Stimulated activated CD4-positive, alpha-beta T cell treated with anti-CD3 and anti-CD28 coated beads, TNF-alpha, amount 100 ng/mL, for 4 hours (primary cell): ENCODE data around the gene CEP19.
A peak's percentile ranks its signal among the peaks of the same experiment; 100 is the strongest.
"Not testable (repeated sequence)": the region's sequence is repeated elsewhere in the genome, so short reads cannot be mapped to it uniquely, and the experiment has no call there.

Source experiments
- DNase-seq, 3 experiments: peaks; one replicate each; pipeline ENCODE4 v3.0.0-alpha.2; 2020; ENCODE audit warnings: low read depth in 3 of 3

CEP19 gene, protein sequence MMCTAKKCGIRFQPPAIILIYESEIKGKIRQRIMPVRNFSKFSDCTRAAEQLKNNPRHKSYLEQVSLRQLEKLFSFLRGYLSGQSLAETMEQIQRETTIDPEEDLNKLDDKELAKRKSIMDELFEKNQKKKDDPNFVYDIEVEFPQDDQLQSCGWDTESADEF

DNA sequence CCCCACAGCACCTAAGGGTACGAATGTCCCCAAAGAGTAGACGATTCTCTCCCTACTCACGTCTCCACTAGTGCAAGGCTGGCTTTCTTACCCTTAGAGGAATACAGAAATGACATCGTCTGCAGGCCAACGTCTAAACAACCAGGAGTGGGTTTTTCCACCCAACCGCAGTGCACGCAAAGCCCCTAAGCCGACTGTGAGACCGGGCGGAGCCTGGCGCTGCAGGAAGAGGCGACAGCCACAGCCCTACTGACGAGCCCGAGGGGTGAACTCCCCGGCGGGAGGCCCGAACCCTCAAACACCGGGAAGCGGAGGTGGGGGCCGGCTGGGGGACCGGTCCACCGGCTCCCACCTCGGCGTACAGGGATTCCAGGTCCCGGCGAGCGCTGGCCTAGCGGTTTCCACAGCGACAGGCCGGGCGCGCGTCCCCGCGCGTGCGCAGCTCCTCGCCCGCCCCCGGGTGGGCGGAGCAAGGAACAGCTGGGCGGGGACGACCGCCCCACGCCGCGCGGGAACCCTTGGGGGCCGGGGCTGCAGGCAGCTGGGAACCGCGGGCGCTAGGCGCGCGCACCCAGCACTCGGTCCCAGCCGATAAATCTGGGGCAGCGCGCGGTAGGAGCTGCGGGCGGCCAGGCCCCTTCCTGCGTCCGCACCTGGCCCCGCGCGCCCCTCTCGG, at the start of gene CEP19, which contains the start of gene PIGX:
Gene CEP19, minus strand, starts transcription at position 413 of the 676 bp plus-strand sequence. CDS start 3,593 bp downstream, outside the sequence.
Gene PIGX, plus strand, starts transcription at position 540 of the 676 bp plus-strand sequence.
- peak; percentile 81 to 85 (median 81) for DNase-seq

DNA sequence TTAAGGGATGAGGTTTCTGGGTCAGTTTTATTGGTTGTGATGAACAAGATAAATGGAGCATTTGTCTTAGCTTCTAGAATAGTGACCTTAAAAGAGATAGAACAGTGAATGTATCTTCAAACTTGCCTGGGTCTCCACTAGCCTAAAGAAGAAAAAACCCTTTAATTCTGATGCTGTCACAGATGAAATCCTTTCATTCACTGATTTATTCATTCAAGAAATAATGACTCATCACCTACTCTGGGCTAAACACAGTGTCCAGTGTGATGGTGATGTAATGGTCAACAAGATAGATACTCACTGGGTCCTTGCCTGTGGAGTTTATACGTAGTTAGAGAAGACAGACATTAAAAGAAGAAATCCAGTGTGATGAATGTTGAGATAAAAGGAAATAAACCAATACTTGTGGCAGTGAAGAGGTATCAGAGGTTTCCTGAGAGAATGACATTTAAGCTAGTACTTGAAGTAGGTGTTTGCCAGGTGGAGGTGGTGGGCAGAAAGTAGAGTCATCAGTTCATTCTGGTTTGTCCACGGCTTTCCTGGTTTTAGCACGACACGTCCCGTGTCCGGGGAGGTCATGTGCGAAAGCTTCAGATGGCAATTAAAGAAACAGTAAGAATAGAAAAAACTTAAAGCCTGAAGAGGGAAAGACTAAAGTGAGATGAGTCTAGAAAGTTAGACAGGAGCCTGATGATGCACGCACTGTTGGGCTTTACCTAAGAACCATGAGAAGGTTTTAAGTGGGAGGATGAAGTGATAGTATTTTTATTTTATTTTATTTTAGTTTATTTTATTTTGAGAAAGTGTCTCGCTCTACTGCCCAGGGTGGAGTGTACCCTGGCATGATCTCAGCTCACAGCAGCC, 46.1 kb upstream of the CEP19 start:
- DNase-seq: no peak

GRCh38 chr3:196756732-196757131, 44.7 kb upstream of the CEP19 start:
- no peak for DNase-seq

- no peak for DNase-seq
These were observed 42.3 kb upstream of the CEP19 start for GRCh38 chr3:196754091-196754981.

DNA sequence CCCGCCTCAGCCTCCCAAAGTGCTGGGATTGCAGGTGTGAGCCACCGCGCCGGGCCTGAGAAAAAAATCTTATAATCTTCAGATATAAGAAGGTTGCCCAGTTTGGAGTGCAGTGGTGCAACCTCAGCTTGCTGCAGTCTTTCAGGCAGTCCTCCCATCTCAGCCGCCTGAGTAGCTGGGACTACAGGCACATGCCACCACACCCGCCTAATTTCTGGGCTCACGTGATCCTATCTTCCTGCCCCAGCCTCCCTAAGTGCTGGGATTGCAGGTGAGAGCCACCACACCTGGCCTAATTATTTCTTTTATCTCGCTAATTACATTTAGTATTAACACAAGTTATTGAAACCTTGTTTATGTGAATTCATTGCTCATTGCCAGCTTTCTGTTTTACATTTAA, 41.2 kb upstream of the CEP19 start:
- no peak for DNase-seq

- DNase-seq: no peak
These were observed 37.1 kb upstream of the CEP19 start for GRCh38 chr3:196749125-196749524.

DNA sequence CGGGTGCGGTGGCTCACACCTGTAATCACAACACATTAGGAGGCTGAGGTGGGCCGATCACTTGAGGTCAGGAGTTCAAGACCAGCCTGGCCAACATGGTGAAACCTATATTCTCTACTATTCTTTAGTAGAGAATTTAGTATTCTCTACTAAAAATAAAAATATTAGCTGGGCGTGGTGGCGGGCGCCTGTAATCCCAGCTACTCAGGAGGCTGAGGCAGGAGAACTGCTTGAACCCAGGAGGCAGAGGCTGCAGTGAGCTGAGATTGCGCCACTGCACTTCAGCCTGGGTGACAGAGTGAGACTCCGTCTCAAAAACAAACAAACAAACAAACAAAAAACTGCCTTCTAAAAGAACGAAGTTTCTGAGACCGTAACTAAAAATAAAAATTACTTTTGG, 31.5 kb upstream of the CEP19 start:
- DNase-seq: not testable (repeated sequence)

- DNase-seq: no peak
These were observed 29.3 kb upstream of the CEP19 start for GRCh38 chr3:196741249-196741889.

GRCh38 chr3:196740481-196741248, 28.6 kb upstream of the CEP19 start:
- DNase-seq: peak in 1 of 3 experiments; percentile 17

DNA sequence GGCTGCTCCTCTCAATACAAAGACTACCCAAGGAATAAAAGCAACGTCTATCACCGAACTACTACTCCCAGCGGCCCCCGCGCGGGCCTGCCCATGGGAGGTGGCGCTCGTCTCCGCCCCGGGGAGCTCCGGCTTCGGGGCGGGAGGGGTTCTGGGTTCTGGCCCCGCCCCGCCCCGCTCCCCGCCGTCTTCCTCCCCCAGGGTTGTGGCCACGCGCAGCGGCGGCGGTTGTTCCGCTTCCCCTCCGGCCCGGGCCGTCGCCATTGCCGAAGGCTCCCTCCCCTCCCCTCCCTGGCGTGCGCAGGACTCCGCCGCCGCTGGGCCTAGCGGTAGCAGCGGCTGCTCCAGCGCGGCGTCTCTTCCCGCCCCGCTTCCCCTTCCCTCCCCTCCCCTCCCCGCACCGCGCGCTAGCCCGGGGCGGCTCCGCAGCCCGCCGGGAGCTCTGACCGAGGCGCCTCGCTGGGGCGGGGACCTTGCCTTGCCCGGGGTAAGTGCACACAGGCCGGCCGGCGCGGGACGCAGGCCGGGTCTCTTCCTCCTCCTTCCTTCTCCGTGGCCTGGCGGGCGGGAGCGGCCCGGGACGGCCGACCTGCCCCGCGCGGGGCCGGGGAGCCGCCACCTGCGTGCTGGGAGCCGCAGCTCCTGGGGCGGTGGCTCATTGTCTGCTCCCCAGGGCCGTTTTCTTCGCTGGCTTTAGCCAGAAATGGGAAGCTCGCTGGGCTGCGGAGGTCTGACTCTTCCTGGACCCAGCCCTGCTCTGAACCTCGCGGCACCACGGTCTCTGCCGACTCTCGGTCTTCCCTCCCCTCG, 27.8 kb upstream of the CEP19 start, which contains the start of gene PAK2:
Gene PAK2, plus strand, starts transcription at position 187 of the 810 bp plus-strand sequence. CDS start 42,790 bp downstream, outside the sequence.
- DNase-seq: peak; percentile 86 to 87 (median 86)

DNA sequence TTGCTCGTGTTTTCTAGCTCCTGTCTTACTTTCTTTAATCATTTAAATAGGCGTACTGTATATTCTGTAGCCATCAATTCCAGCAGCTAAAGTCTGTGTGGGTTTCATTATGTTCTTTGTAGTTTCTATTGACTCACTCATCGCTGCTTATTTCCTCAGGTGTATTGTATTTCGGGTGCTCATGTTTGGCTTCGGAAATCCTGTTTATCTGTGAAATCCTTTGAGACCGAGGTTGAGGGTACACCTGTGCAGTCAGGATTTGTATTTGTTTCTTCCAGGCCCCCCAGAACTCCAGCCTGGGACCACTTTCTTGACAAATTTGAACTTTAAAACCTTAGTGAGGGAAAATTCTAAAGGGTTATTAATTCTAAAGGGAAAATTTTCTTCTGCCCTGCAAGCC, 25.6 kb upstream of the CEP19 start:
- DNase-seq: no peak

DNA sequence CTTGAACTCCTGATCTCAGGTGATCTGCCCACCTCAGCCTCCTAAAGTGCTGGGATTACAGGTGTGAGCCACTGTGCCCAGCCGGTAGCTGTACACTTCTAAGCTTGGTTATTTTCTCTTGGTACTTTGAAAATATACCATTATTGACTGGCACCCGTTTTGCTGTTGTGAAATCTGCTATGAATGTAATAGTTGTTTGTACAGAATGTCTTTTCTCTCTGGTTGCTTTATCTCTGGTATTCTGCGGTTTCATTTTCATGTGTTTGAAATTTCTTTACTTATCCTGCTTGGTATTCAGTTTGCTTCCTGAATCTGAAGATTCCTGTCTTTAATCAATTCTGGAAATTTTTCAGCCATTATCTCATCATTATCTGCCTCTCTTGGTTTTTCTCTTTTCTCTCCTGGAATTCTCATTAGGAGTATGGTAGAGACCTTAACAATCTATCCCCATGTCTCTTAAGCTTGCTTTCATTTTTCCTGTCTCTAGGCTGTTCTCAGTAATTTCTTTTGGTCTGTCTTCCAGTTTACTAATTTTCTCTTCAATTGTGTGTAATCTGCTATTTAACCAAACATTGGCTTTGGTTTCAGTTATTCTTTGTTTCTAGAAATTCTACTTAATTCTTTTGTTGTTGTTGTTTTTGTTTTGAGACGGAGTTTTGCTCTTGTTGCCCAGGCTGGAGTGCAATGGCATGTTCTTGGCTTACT, 24.8 kb upstream of the CEP19 start:
- DNase-seq: no peak

DNA sequence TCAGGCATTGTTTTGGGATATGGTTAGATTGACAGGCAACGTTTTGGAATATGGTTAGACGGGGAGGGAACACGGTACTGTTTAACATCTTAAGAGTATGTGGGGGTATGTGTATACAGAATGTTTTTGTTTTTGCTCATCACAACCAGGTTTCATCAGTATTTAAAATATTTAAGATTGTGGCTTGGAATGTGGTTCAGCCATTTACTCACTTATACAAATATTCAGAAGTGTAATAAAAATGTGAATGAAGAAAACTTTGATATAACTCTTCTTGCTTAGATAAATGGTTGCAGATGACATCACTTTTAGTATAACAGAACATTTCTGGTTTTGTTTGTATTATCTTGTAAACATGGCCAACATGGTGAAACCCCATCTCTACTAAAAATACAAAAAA, 23.7 kb upstream of the CEP19 start:
- DNase-seq: no peak

- DNase-seq: no peak
These were observed 15.0 kb upstream of the CEP19 start for GRCh38 chr3:196726788-196727675.

DNA sequence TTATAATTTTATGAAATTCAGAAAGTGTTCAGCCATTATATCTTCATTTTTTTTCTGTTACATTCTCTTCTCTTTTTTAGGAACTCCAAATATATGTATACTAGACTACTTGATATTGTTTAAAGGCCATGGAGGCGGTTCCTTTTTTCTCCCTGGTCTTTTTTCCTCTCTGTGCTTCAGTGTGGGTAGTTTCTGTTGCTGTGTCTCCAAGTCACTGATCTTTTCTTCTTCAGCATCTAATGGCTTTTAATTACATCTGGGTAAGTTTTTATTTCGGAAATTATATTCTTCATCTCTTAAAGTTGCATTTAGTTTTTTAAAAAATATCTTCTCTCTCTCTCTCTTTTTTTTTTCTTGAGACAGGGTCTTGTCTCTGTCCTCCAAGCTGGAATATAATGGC, 9.0 kb upstream of the CEP19 start:
- DNase-seq: no peak

DNA sequence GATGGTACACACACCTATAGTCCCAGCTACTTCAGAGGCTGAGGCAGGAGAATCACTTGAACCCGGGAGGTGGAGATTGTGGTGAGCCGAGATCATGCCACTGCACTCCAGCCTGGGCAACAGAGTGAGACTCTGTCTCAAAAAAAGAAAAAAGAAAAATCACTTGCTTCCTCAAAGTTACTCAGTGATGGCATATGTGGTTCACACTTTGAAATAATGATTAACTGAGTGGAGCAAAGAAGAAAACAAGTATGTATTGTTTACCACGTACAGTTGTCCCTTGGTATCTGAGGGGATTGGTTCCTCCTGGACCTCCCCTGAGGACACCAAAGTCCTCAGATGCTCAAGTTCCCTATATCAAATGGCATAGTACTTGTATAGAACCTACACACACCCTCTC, 5.1 kb upstream of the CEP19 start:
- not testable (repeated sequence) for DNase-seq
